ENCODE data around the gene KIF23.

The KIF23 gene

GRCh38 chr15:69490356-69491037 is 76.3 kb downstream of the KIF23 start:
- DNase-seq (ENCODE audit: low read depth in 2 of 2) = no peak

GRCh38 chr15:69491038-69491505 is 76.9 kb downstream of the KIF23 start:
- DNase-seq (ENCODE audit: low read depth in 2 of 2) = no peak

- DNase-seq (ENCODE audit: low read depth in 2 of 2) = no peak
Measured at GRCh38 chr15:69493406-69493805, 79.3 kb downstream of the KIF23 start.

GRCh38 chr15:69496001-69496400 is 81.9 kb downstream of the KIF23 start:
- DNase-seq (ENCODE audit: low read depth in 2 of 2) = no peak

GRCh38 chr15:69497076-69497475 is 82.9 kb downstream of the KIF23 start:
- no peak for DNase-seq (ENCODE audit: low read depth in 2 of 2)

- DNase-seq (ENCODE audit: low read depth in 2 of 2) = no peak
Measured at GRCh38 chr15:69497667-69498066, 83.5 kb downstream of the KIF23 start.
